CD8-positive, alpha-beta memory T cell (primary cell): ENCODE results near the gene TENM4. TPM values are rescaled to one million over a fixed set of nuclear protein-coding genes. Genes with fewer than 3 reads are reported as not detected.

ENCODE experiments used
- CTCF ChIA-PET: fragments of 350-600 bp; sonication (Branson Sonifier 250); formaldehyde crosslinking; loops from one replicate; lab custom pipeline; 2021; ENCODE audit warnings: antibody characterized with exemption; lab: Charles Lee
- POLR2A ChIA-PET: fragments of 350-600 bp; sonication (Branson Sonifier 250); formaldehyde crosslinking; loops from one replicate; lab custom pipeline; 2021; ENCODE audit warnings: antibody characterized with exemption; lab: Charles Lee
- DNase-seq, 5 donors: peaks; one replicate each; pipeline versions ENCODE4 v3.0.0 to v3.0.0-alpha.2; 2020 to 2022; ENCODE audit warnings: mixed read lengths in 1 of 5
- H3K27ac ChIP-seq: one replicate; pipeline ENCODE4 v1.7.0; 2013; ENCODE audit warnings: low read depth, mild to moderate bottlenecking, low read length, moderate library complexity
- H3K27me3 ChIP-seq: 2 replicates; pipeline ENCODE4 v1.7.0; 2013; ENCODE audit warnings: low read length, mild to moderate bottlenecking; ENCODE audit not compliant: insufficient read depth, poor library complexity, severe bottlenecking
- H3K36me3 ChIP-seq: 2 replicates; pipeline ENCODE4 v1.7.0; 2013; ENCODE audit warnings: mild to moderate bottlenecking, low read length, moderate library complexity; ENCODE audit not compliant: insufficient read depth
- H3K4me1 ChIP-seq: 2 replicates; pipeline ENCODE4 v1.7.0; 2013; ENCODE audit warnings: mild to moderate bottlenecking, low read length, moderate library complexity; ENCODE audit not compliant: insufficient read depth
- H3K4me3 ChIP-seq: 2 replicates; pipeline ENCODE4 v1.7.0; 2013; ENCODE audit warnings: mild to moderate bottlenecking, low read length
- H3K9me3 ChIP-seq: 2 replicates; pipeline ENCODE4 v1.7.0; 2013; ENCODE audit warnings: mild to moderate bottlenecking, low read length
- H3K27ac Mint-ChIP-seq, 8 donors: one replicate each; pipeline ENCODE4 v1.8.0; 2020 to 2021; ENCODE audit warnings: mixed read lengths in 8 of 8, mild to moderate bottlenecking in 6 of 8, inconsistent platforms in 3 of 8, moderate library complexity in 3 of 8
- H3K27me3 Mint-ChIP-seq, 2 donors: one replicate each; pipeline ENCODE4 v1.8.0; 2020 to 2021; ENCODE audit warnings: mixed read lengths in 2 of 2, mild to moderate bottlenecking in 1 of 2, moderate library complexity in 1 of 2
- H3K36me3 Mint-ChIP-seq, 3 donors: one replicate each; pipeline ENCODE4 v1.8.0; 2020 to 2021; ENCODE audit warnings: mixed read lengths in 3 of 3, inconsistent platforms in 1 of 3, mild to moderate bottlenecking in 1 of 3
- H3K4me1 Mint-ChIP-seq, 3 donors: one replicate each; pipeline ENCODE4 v1.8.0; 2020 to 2021; ENCODE audit warnings: mixed read lengths in 3 of 3, inconsistent platforms in 1 of 3, mild to moderate bottlenecking in 1 of 3
- H3K4me3 Mint-ChIP-seq, 7 donors: one replicate each; pipeline ENCODE4 v1.8.0; 2020 to 2021; ENCODE audit warnings: mixed read lengths in 7 of 7, mild to moderate bottlenecking in 6 of 7, moderate library complexity in 4 of 7, inconsistent platforms in 2 of 7
- H3K9me3 Mint-ChIP-seq, 5 donors: one replicate each; pipeline ENCODE4 v1.8.0; 2020 to 2022; ENCODE audit warnings: mixed read lengths in 5 of 5, mild to moderate bottlenecking in 3 of 5, moderate library complexity in 2 of 5, inconsistent platforms in 1 of 5
- polyA plus RNA-seq: library from polyadenylated mRNA; unstranded; fragments of 300-500 nt; fragmentation: Illumina TruSeq; gene quantifications from one replicate; pipeline ENCODE4 v1.2.3, GENCODE V29; 2021
- total RNA-seq, 2 experiments: library from RNA; stranded (reverse); gene quantifications; one replicate each; pipeline ENCODE4 v1.2.3, GENCODE V29; 2021

TENM4 gene
- total and polyA plus RNA-seq, 3 experiments from 2014 or later, result not detected

DNA sequence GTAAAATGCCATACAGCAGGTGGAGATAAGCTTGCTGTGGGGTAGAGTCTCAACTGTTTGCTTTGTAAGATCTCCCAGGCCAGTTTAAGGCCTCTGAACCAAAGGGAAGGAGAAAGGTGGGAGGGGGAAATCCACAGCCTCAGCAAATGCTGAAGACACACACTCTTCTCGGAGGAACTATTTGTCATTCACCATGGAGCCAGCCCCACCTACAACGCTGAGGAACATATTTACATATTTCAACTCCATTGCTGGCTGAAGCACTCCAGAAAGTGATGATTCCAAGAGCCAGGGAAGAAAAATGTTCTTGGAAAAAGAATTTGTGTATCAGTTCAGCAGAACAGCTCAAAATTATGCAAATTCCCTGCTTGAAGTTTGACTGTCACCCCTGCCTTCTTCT is 6.5 kb downstream of the TENM4 start:
- H3K36me3 ChIP-seq, result no peaks in the 10 kb centered on the region
- peaks cover 25 to 31% of the 10 kb centered on the region in 2 donors for H3K27me3 Mint-ChIP-seq
- no peak overlapping the region for H3K4me3 ChIP-seq
- no peak overlapping the region for H3K27ac ChIP-seq
- no peaks in the 10 kb centered on the region for H3K4me1 ChIP-seq
- POLR2A ChIA-PET, result no interaction called here
- H3K9me3 ChIP-seq, result no peaks in the 10 kb centered on the region
- H3K4me3 Mint-ChIP-seq, result no peak overlapping the region
- H3K27ac Mint-ChIP-seq, result no peak overlapping the region
- CTCF ChIA-PET, result no interaction called here
- no peaks in the 10 kb centered on the region for H3K36me3 Mint-ChIP-seq
- H3K4me1 Mint-ChIP-seq, result no peaks in the 10 kb centered on the region
- DNase-seq, result no peak
- H3K27me3 ChIP-seq, result peaks cover 9% of the 10 kb centered on the region
- peaks cover 0 to 15% (median 5%) of the 10 kb centered on the region in 5 donors for H3K9me3 Mint-ChIP-seq

DNA sequence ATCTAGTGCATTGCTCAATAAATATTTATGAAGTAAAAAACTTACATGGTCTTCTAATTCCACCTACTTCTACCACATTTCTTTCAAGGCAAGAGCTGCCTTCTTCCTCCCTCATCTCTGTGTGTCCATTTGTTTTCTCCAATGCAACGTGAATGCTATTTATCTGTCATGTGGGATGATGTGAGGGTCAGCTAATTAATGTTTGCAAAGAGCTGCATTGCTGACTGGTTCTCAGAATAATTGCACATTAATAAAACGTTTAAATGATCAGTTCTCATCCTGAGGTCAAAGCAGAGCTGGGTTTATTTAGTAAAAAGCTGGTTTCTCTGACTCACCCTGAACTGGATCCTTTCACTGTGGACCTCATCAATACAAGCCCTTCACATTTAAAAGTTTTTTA is 8.7 kb downstream of the TENM4 start:
- peaks cover 5% of the 10 kb centered on the region for H3K27me3 ChIP-seq
- H3K27ac ChIP-seq, result no peak overlapping the region
- H3K36me3 Mint-ChIP-seq, result no peaks in the 10 kb centered on the region
- ChIA-PET POLR2A (no interaction called here), CTCF (no interaction called here)
- peaks cover 14 to 21% of the 10 kb centered on the region in 2 donors for H3K27me3 Mint-ChIP-seq
- no peaks in the 10 kb centered on the region for H3K4me1 Mint-ChIP-seq
- no peaks in the 10 kb centered on the region for H3K4me1 ChIP-seq
- no peak overlapping the region for H3K4me3 ChIP-seq
- no peak for DNase-seq
- H3K9me3 Mint-ChIP-seq, result peaks cover 0 to 15% (median 5%) of the 10 kb centered on the region in 5 donors
- no peak overlapping the region for H3K27ac Mint-ChIP-seq
- H3K36me3 ChIP-seq, result no peaks in the 10 kb centered on the region
- no peaks in the 10 kb centered on the region for H3K9me3 ChIP-seq
- H3K4me3 Mint-ChIP-seq, result no peak overlapping the region

DNA sequence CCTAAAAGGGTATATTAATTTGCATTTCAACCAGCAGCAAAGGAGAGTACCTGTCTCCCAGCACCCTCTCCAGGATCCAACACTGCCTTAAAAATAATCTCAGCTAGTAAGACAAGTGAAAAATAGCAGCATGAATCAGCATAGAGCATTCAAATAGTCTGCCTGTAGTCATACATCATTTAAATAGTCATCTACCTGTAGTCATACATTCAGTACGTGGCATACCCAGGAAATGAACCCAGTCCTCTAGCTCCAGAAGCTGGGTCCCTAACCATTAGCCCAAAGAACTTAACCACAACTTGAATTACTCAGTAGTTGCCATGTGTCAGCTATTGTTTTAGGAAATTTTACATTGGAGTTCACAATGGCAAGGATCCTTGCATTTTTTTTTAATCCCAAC is 9.3 kb downstream of the TENM4 start:
- CTCF ChIA-PET, result no interaction called here
- no peak for DNase-seq

GRCh38 chr11:79430280-79430679 is 10.6 kb downstream of the TENM4 start:
- no peak overlapping the region for H3K4me3 Mint-ChIP-seq
- H3K9me3 ChIP-seq, result no peaks in the 10 kb centered on the region
- CTCF ChIA-PET, result no interaction called here
- H3K36me3 ChIP-seq, result no peaks in the 10 kb centered on the region
- H3K4me1 ChIP-seq, result no peaks in the 10 kb centered on the region
- DNase-seq, result no peak
- H3K27me3 Mint-ChIP-seq, result peaks cover 2% of the 10 kb centered on the region in 2 donors
- no peak overlapping the region for H3K27ac ChIP-seq
- POLR2A ChIA-PET, result no interaction called here
- peaks cover 0 to 4% (median 1%) of the 10 kb centered on the region in 5 donors for H3K9me3 Mint-ChIP-seq
- H3K27me3 ChIP-seq, result no peaks in the 10 kb centered on the region
- no peaks in the 10 kb centered on the region for H3K4me1 Mint-ChIP-seq
- H3K36me3 Mint-ChIP-seq, result no peaks in the 10 kb centered on the region
- H3K4me3 ChIP-seq, result no peak overlapping the region
- H3K27ac Mint-ChIP-seq, result no peak overlapping the region

More for the DNA sequence above, 9.3 kb downstream of the TENM4 start:
- Mint-ChIP-seq H3K4me3 (no peak overlapping the region), H3K27me3 (peaks cover 8 to 15% of the 10 kb centered on the region in 2 donors), H3K9me3 (peaks cover 0 to 9% (median 1%) of the 10 kb centered on the region in 5 donors), H3K4me1 (no peaks in the 10 kb centered on the region), H3K36me3 (no peaks in the 10 kb centered on the region), H3K27ac (no peak overlapping the region)
- Histone ChIP-seq H3K9me3 (no peaks in the 10 kb centered on the region), H3K4me1 (no peaks in the 10 kb centered on the region), H3K36me3 (no peaks in the 10 kb centered on the region), H3K27me3 (no peaks in the 10 kb centered on the region), H3K4me3 (no peak overlapping the region), H3K27ac (no peak overlapping the region)
- POLR2A ChIA-PET, result no interaction called here

GRCh38 chr11:79428406-79428805 is 12.4 kb downstream of the TENM4 start:
- CTCF ChIA-PET, result no interaction called here
- no peaks in the 10 kb centered on the region for H3K27me3 Mint-ChIP-seq
- Histone ChIP-seq H3K27ac (no peak overlapping the region), H3K9me3 (no peaks in the 10 kb centered on the region), H3K27me3 (no peaks in the 10 kb centered on the region), H3K36me3 (no peaks in the 10 kb centered on the region), H3K4me3 (no peak overlapping the region), H3K4me1 (no peaks in the 10 kb centered on the region)
- H3K4me1 Mint-ChIP-seq, result no peaks in the 10 kb centered on the region
- no peak overlapping the region for H3K27ac Mint-ChIP-seq
- POLR2A ChIA-PET, result no interaction called here
- no peaks in the 10 kb centered on the region for H3K36me3 Mint-ChIP-seq
- no peak overlapping the region for H3K4me3 Mint-ChIP-seq
- DNase-seq, result no peak
- peaks cover 0 to 4% (median 0%) of the 10 kb centered on the region in 5 donors for H3K9me3 Mint-ChIP-seq

DNA sequence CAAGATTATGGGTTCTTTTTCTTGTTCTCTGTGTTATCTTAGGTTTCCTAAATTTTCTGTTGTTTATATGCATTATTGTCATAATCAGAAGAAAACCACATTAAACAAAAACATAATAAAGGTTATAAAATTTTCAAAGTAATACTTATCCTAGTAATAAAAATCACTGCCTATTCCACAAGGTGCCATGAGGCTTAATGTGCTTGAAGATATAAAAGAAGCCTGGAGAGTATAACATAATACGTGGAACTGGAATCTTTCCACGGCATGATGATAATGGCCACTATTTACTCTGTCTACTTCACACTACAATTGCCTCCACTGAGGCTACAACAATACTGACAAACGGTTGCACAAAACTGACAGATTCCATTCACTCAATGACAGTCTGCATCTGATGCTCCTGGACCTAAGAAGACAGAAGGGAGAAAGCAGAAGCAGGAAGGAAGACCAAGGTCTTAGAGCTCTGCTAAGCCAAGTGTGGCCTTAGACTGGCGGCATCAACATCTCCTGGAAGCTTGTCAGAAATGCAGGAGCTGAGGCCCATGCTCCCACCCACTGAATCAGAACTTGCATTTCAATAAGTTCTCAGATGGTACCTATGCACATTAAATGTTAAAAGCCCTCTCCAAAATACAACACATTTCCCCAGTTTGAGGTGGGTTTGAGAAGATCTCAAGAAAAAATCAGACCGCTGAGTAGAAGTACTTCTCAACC is 13.1 kb downstream of the TENM4 start:
- Histone ChIP-seq H3K36me3 (no peaks in the 10 kb centered on the region), H3K4me1 (no peaks in the 10 kb centered on the region), H3K27ac (no peak overlapping the region), H3K4me3 (no peak overlapping the region), H3K9me3 (no peaks in the 10 kb centered on the region), H3K27me3 (no peaks in the 10 kb centered on the region)
- Mint-ChIP-seq H3K4me3 (no peak overlapping the region), H3K4me1 (no peaks in the 10 kb centered on the region), H3K27me3 (no peaks in the 10 kb centered on the region), H3K27ac (no peak overlapping the region), H3K9me3 (peaks cover 0 to 7% (median 0%) of the 10 kb centered on the region in 5 donors), H3K36me3 (no peaks in the 10 kb centered on the region)
- ChIA-PET CTCF (no interaction called here), POLR2A (no interaction called here)
- DNase-seq, result no peak

GRCh38 chr11:79427126-79427525 is 13.7 kb downstream of the TENM4 start:
- Mint-ChIP-seq H3K27ac (no peak overlapping the region), H3K36me3 (no peaks in the 10 kb centered on the region), H3K4me3 (no peak overlapping the region), H3K9me3 (peaks cover 0 to 8% (median 0%) of the 10 kb centered on the region in 5 donors), H3K27me3 (no peaks in the 10 kb centered on the region), H3K4me1 (no peaks in the 10 kb centered on the region)
- no peak for DNase-seq
- Histone ChIP-seq H3K9me3 (no peaks in the 10 kb centered on the region), H3K27me3 (no peaks in the 10 kb centered on the region), H3K36me3 (no peaks in the 10 kb centered on the region), H3K4me3 (no peak overlapping the region), H3K27ac (no peak overlapping the region), H3K4me1 (no peaks in the 10 kb centered on the region)
- ChIA-PET CTCF (no interaction called here), POLR2A (no interaction called here)

GRCh38 chr11:79425463-79425862 is 15.4 kb downstream of the TENM4 start:
- Histone ChIP-seq H3K4me1 (no peaks in the 10 kb centered on the region), H3K27ac (no peak overlapping the region), H3K4me3 (no peak overlapping the region), H3K9me3 (no peaks in the 10 kb centered on the region), H3K36me3 (no peaks in the 10 kb centered on the region), H3K27me3 (no peaks in the 10 kb centered on the region)
- no peak overlapping the region for H3K27ac Mint-ChIP-seq
- H3K36me3 Mint-ChIP-seq, result no peaks in the 10 kb centered on the region
- H3K4me3 Mint-ChIP-seq, result no peak overlapping the region
- H3K4me1 Mint-ChIP-seq, result no peaks in the 10 kb centered on the region
- H3K9me3 Mint-ChIP-seq, result peaks cover 0 to 10% (median 0%) of the 10 kb centered on the region in 5 donors
- no peaks in the 10 kb centered on the region for H3K27me3 Mint-ChIP-seq
- no peak for DNase-seq
- POLR2A ChIA-PET, result no interaction called here
- CTCF ChIA-PET, result no interaction called here
